Measurements from ENCODE around the gene DPM3. TPM values are rescaled to one million over a fixed set of nuclear protein-coding genes. Genes with fewer than 3 reads are reported as not detected.

The DPM3 gene
- polyA plus RNA-seq, 1 of the 3 experiments (the other 2 are of a cell fraction), result 317 TPM

DNA sequence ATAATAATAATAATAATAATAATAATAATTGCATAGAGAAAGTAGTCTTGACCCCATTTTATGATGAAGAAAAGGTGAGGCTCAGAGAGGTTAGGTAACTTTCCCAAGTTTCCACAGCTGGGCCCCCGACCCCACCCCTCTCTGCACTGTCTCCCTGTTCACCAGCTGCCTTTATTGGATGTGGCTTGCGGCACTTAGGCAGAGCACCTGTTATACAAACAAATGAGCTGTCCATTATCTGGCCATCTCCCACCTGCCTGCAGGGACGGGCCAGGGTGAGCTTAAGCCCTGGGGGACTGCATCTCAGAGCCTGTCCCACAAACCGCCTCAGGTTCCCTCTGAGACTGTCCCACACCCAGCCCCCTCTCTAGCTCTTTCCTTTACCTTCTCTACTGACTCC, 22.7 kb downstream of the DPM3 start:
- TF ChIP-seq, protein P1, sequence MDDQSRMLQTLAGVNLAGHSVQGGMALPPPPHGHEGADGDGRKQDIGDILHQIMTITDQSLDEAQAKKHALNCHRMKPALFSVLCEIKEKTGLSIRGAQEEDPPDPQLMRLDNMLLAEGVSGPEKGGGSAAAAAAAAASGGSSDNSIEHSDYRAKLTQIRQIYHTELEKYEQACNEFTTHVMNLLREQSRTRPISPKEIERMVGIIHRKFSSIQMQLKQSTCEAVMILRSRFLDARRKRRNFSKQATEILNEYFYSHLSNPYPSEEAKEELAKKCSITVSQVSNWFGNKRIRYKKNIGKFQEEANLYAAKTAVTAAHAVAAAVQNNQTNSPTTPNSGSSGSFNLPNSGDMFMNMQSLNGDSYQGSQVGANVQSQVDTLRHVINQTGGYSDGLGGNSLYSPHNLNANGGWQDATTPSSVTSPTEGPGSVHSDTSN (IDR thresholded peaks at IDR 0.05), result no peak
- no peak overlapping the region for H3K4me2 ChIP-seq
- POLR2A ChIA-PET, result no interaction called here
- H3K27me3 ChIP-seq (ENCODE audit: insufficient read depth), result no peaks in the 10 kb centered on the region; the same call in 1 of the 2 replicates
- WGBS (ENCODE audit: low lambda C conversion rate), result 64% methylated on average over 4 of the region's 4 CpGs
- H3K79me2 ChIP-seq (ENCODE audit: insufficient read depth), result no peaks in the 10 kb centered on the region
- H3K9ac ChIP-seq, result no peak overlapping the region
- H4K20me1 ChIP-seq (ENCODE audit: insufficient read depth), result no peaks in the 10 kb centered on the region
- no peak overlapping the region for H2AFZ ChIP-seq (ENCODE audit: low read depth)
- H3K36me3 ChIP-seq (replicated peaks in 1 of 2; ENCODE audit: control insufficient read depth in 1 of 2, insufficient read depth in 2 of 2, low read length in 1 of 2), result no peaks in the 10 kb centered on the region
- DNase-seq, result no peak
- H3K9me3 ChIP-seq, result no peaks in the 10 kb centered on the region
- H3K4me3 ChIP-seq (ENCODE audit: low read depth in 2 of 2, low read length in 1 of 2), result no peak overlapping the region
- CTCF ChIA-PET, result interaction anchor here (1.0 to 1.7 kb wide), 7 partner anchors 12 to 55 kb away, joined by 3 to 5 read pairs (median 4); partner anchors contain the start of genes KRTCAP2 and SLC50A1
- no peaks in the 10 kb centered on the region for H3K4me1 ChIP-seq (ENCODE audit: control insufficient read depth in 1 of 2, insufficient read depth in 2 of 2, low read depth in 1 of 2, low read length in 1 of 2)
- H3F3A ChIP-seq (replicated peaks; ENCODE audit: insufficient read depth), result no peaks in the 10 kb centered on the region
- H3K27ac ChIP-seq (ENCODE audit: low read depth in 2 of 2, low read length in 1 of 2), result no peak overlapping the region
- H3K9me2 ChIP-seq, result no peaks in the 10 kb centered on the region

DNA sequence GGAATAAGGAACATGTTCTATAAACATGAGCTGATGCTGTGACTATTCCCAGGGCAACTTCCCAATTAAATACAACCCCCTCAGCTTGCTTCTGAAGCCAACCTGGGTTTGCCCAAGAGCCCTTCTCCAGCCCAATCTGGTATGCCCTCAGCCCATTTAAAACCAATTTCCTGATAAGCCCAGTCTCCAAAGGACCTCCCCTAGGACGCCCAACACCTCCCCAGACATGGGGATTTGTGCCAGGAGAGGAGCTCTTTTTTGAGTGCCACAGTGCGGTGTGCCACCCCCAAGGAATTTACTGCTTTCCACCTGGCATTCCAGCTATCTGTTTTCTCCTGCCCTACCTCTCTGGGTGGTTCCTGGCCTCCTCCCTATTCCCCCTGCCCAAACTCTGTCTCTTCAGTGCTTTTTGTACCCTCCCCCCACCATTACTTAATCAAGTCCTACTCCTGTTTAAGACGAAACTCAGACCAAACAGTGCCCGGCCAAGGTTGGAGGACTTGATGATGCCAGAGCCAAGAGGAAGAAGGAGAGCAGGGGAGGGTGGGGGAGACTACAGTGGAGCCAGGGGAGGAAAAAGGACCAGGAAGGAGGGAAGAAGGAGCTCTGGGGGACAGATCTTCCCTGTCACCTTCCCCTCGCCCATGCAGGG, 24.1 kb downstream of the DPM3 start:
- H3K27me3 ChIP-seq (ENCODE audit: insufficient read depth), result no peaks in the 10 kb centered on the region; the same call in 1 of the 2 replicates
- H2AFZ ChIP-seq (ENCODE audit: low read depth), result no peak overlapping the region
- POLR2A ChIA-PET, result no interaction called here
- CTCF ChIA-PET, result interaction anchor here (0.8 to 2.9 kb wide), 7 partner anchors 13 to 54 kb away, joined by 3 to 21 read pairs (median 6); partner anchors contain the start of gene SLC50A1
- H3K36me3 ChIP-seq (replicated peaks in 1 of 2; ENCODE audit: control insufficient read depth in 1 of 2, insufficient read depth in 2 of 2, low read length in 1 of 2), result no peaks in the 10 kb centered on the region
- DNase-seq, result no peak
- H3K79me2 ChIP-seq (ENCODE audit: insufficient read depth), result no peaks in the 10 kb centered on the region
- H3K4me3 ChIP-seq (ENCODE audit: low read depth in 2 of 2, low read length in 1 of 2), result no peak overlapping the region
- H4K20me1 ChIP-seq (ENCODE audit: insufficient read depth), result no peaks in the 10 kb centered on the region
- no peak overlapping the region for H3K9ac ChIP-seq
- H3K9me3 ChIP-seq, result no peaks in the 10 kb centered on the region
- H3K27ac ChIP-seq (ENCODE audit: low read depth in 2 of 2, low read length in 1 of 2), result no peak overlapping the region
- no peak for TF ChIP-seq EP300 (IDR thresholded peaks at IDR 0.05; ENCODE audit: borderline replicate concordance in 1 of 2, low read depth in 1 of 2, low read length in 1 of 2)
- H3K9me2 ChIP-seq, result no peaks in the 10 kb centered on the region
- no peak overlapping the region for H3K4me2 ChIP-seq
- H3K4me1 ChIP-seq (ENCODE audit: control insufficient read depth in 1 of 2, insufficient read depth in 2 of 2, low read depth in 1 of 2, low read length in 1 of 2), result no peaks in the 10 kb centered on the region
- H3F3A ChIP-seq (replicated peaks; ENCODE audit: insufficient read depth), result no peaks in the 10 kb centered on the region
- WGBS (ENCODE audit: low lambda C conversion rate), result 55% methylated on average over 5 of the region's 5 CpGs

DNA sequence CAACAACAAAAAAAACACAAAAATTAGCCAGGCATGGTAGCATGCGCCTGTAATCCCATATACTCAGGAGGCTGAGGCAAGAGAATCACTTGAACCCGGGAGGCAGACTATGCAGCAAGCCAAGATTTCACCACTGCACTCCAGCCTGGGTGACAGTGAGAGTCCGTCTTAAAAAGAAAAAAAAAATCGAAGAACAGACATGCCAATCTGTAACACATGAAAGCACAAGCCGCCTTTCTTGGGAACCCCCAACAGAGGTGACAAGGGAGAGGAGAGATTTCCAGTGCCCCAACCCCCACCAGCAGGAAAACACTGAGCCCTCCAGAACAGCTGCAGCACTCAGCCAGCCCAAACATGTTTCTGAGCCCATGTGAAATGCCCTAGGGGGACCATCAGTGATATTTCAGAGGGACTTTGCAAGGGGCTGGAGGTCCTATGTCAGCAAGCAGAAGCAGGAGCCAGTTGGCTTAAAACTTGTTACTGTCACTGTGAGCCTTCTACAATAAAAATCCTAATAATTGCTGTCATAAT, 26.8 kb downstream of the DPM3 start:
- Histone ChIP-seq H3K4me2 (no peak overlapping the region), H4K20me1 (ENCODE audit: insufficient read depth) (no peaks in the 10 kb centered on the region), H2AFZ (ENCODE audit: low read depth) (no peak overlapping the region), H3F3A (replicated peaks; ENCODE audit: insufficient read depth) (no peaks in the 10 kb centered on the region), H3K79me2 (ENCODE audit: insufficient read depth) (no peaks in the 10 kb centered on the region), H3K27ac (ENCODE audit: low read depth in 2 of 2, low read length in 1 of 2) (no peak overlapping the region), H3K36me3 (replicated peaks in 1 of 2; ENCODE audit: control insufficient read depth in 1 of 2, insufficient read depth in 2 of 2, low read length in 1 of 2) (no peaks in the 10 kb centered on the region), H3K9me3 (no peaks in the 10 kb centered on the region), H3K27me3 (ENCODE audit: insufficient read depth) (no peaks in the 10 kb centered on the region; the same call in 1 of the 2 replicates), H3K9ac (no peak overlapping the region), H3K4me1 (ENCODE audit: control insufficient read depth in 1 of 2, insufficient read depth in 2 of 2, low read depth in 1 of 2, low read length in 1 of 2) (no peaks in the 10 kb centered on the region), H3K9me2 (no peaks in the 10 kb centered on the region), H3K4me3 (ENCODE audit: low read depth in 2 of 2, low read length in 1 of 2) (no peak overlapping the region)
- WGBS (ENCODE audit: low lambda C conversion rate), result 64% methylated on average over 5 of the region's 5 CpGs
- CTCF ChIA-PET, result interaction anchor here (0.6 kb wide), 1 partner anchor 29 kb away, joined by 3 read pairs; no protein-coding TSS in a partner anchor
- DNase-seq, result no peak
- POLR2A ChIA-PET, result no interaction called here
- TF ChIP-seq TEAD4 (IDR thresholded peaks at IDR 0.05; ENCODE audit: borderline replicate concordance, insufficient read depth) (no peak), GATA2 (CRISPR knock-in tag; IDR thresholded peaks at IDR 0.05) (no peak), POLR2AphosphoS5 (IDR thresholded peaks at IDR 0.05; ENCODE audit: low read depth, low read length) (no peak), FOXJ3 (CRISPR knock-in tag; IDR thresholded peaks at IDR 0.05) (no peak), SIN3A (IDR thresholded peaks at IDR 0.05; ENCODE audit: borderline replicate concordance, low read depth, low read length) (no peak), RAD21 (IDR thresholded peaks at IDR 0.05; ENCODE audit: low read length) (no peak), ELF1 (IDR thresholded peaks at IDR 0.05) (no peak), EZH2phosphoT487 (IDR thresholded peaks at IDR 0.05; ENCODE audit: borderline replicate concordance, low read depth) (no peak), SMC3 (IDR thresholded peaks at IDR 0.05; ENCODE audit: low read depth, low read length) (no peak), MXI1 (IDR thresholded peaks at IDR 0.05; ENCODE audit: low read depth, low read length) (no peak), RXRA (IDR thresholded peaks at IDR 0.05; ENCODE audit: borderline replicate concordance, low read depth) (no peak), JUND (IDR thresholded peaks at IDR 0.05) (no peak), CHD2 (IDR thresholded peaks at IDR 0.05; ENCODE audit: low read length, partially characterized antibody) (no peak), RCOR1 (IDR thresholded peaks at IDR 0.05; ENCODE audit: low read length) (no peak), TCF12 (IDR thresholded peaks at IDR 0.05) (no peak)
- TF ChIP-seq, protein P2, sequence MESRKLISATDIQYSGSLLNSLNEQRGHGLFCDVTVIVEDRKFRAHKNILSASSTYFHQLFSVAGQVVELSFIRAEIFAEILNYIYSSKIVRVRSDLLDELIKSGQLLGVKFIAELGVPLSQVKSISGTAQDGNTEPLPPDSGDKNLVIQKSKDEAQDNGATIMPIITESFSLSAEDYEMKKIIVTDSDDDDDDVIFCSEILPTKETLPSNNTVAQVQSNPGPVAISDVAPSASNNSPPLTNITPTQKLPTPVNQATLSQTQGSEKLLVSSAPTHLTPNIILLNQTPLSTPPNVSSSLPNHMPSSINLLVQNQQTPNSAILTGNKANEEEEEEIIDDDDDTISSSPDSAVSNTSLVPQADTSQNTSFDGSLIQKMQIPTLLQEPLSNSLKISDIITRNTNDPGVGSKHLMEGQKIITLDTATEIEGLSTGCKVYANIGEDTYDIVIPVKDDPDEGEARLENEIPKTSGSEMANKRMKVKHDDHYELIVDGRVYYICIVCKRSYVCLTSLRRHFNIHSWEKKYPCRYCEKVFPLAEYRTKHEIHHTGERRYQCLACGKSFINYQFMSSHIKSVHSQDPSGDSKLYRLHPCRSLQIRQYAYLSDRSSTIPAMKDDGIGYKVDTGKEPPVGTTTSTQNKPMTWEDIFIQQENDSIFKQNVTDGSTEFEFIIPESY (IDR thresholded peaks at IDR 0.05; ENCODE audit: borderline replicate concordance, low read depth), result no peak
- TF ChIP-seq, protein P3, sequence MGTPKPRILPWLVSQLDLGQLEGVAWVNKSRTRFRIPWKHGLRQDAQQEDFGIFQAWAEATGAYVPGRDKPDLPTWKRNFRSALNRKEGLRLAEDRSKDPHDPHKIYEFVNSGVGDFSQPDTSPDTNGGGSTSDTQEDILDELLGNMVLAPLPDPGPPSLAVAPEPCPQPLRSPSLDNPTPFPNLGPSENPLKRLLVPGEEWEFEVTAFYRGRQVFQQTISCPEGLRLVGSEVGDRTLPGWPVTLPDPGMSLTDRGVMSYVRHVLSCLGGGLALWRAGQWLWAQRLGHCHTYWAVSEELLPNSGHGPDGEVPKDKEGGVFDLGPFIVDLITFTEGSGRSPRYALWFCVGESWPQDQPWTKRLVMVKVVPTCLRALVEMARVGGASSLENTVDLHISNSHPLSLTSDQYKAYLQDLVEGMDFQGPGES (IDR thresholded peaks at IDR 0.05; ENCODE audit: low read depth, low read length), result no peak

Measured in SK-N-SH (cell line).